Stimulated activated effector memory CD8-positive, alpha-beta T cell treated with anti-CD3 and anti-CD28 coated beads, Interleukin-12 subunit alpha, Interleukin-12 subunit beta, amount 100 ng/mL, for 72 hours (primary cell): Measurements from ENCODE around the gene PALM3.
A peak's percentile ranks its signal among the peaks of the same experiment; 100 is the strongest.
"Not testable (repeated sequence)": the region's sequence is repeated elsewhere in the genome, so short reads cannot be mapped to it uniquely, and the experiment has no call there.

ENCODE experiments used
- ATAC-seq: fragments of 150-1000 bp; cut with Tn5 transposase; 2 replicates; pipeline ENCODE4 v1.10.0; 2021
- DNase-seq, 2 donors: peaks; one replicate each; pipeline ENCODE4 v3.0.0; 2021 to 2022; ENCODE audit warnings: low spot score in 2 of 2
- H3K27ac Mint-ChIP-seq: one replicate; pipeline ENCODE4 v1.8.0; 2022; ENCODE audit warnings: mild to moderate bottlenecking, mixed read lengths
- H3K36me3 Mint-ChIP-seq: one replicate; pipeline ENCODE4 v1.8.0; 2022; ENCODE audit warnings: mild to moderate bottlenecking, mixed read lengths
- H3K4me1 Mint-ChIP-seq: one replicate; pipeline ENCODE4 v1.8.0; 2022; ENCODE audit warnings: mixed read lengths
- H3K4me3 Mint-ChIP-seq: one replicate; pipeline ENCODE4 v1.8.0; 2022; ENCODE audit warnings: mild to moderate bottlenecking, mixed read lengths
- H3K9me3 Mint-ChIP-seq: one replicate; pipeline ENCODE4 v1.8.0; 2022; ENCODE audit warnings: mixed read lengths

Gene PALM3

DNA sequence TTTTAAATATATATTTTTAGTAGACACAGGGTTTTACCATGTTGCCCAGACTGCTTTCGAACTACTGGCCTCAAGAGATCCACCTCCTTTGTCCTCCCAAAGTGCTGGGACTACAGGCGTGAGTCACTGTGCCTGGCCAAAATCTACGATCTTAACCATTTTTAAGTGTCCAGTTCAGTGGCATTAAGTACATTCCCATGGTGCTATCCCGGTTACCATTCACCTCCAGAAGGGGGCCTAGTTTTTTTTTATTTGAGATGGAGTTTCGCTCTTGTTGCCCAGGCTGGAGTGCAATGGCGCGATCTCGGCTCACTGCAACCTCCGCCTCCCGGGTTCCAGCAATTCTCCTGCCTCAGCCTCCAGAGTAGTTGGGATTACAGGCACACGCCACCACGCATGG, 26.7 kb downstream of the PALM3 start:
- peaks cover 86% of the 10 kb centered on the region for H3K36me3 Mint-ChIP-seq
- ATAC-seq, H3K27ac Mint-ChIP-seq, H3K4me3 Mint-ChIP-seq, H3K9me3 Mint-ChIP-seq, DNase-seq: not testable (repeated sequence)
- H3K4me1 Mint-ChIP-seq: peaks cover 45% of the 10 kb centered on the region

DNA sequence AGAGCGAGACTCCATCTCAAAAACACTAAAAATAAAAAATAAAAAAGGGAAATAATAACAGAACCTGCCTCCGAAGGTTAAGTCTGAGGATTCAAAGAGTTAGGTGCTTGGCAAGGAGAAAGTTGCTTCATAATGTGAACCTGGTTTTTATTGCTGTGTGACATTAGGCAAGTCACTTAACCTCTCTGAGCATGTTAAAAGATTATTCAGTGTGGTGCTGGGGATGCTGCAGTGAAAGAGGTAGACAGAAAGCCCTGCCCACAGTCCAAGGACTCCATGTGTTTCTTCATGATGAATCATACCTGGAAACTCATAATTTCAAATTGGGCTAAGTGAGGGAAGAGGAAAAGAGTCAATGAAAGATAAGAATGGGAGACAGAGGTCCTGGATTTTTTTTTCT, 27.9 kb downstream of the PALM3 start:
- DNase-seq: no peak
- no peak overlapping the region for H3K4me3 Mint-ChIP-seq

DNA sequence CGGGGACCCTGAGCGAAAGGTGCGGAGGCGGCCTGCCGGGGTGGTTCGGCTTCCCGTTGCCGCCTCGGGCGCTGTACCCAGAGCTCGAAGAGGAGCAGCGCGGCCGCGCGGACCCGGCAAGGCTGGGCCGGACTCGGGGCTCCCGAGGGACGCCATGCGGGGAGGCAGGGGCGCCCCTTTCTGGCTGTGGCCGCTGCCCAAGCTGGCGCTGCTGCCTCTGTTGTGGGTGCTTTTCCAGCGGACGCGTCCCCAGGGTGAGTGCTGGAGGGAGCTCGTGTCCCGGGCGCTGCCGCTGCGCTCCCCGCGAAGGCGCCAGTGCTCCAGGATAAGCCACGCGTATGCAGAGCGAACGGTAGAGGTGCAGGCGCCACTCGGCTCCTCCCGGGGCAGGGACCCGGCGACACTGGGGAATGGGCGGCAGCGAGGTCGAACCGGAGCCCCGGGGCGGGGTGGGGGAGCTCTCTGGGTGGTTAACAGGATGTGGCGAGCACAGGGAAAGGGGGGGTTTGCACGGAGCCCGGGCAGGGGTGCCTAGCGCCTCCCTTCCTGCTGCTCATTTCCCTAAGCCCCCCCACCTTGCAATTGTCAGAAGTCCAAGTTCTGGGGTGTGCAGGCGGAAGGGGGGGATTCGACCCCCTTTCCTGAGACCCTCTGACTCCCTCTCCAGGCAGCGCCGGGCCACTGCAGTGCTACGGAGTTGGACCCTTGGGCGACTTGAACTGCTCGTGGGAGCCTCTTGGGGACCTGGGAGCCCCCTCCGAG, 30.0 kb downstream of the PALM3 start, which contains the start of gene IL27RA:
Gene IL27RA (plus strand): TSS at position 44 of the 762 bp plus-strand sequence. CDS start 111 bp downstream, at position 155.
- DNase-seq (peak; percentile 62 to 89), ATAC-seq (peak; percentile 84)
- peaks cover 54% of the 10 kb centered on the region for H3K36me3 Mint-ChIP-seq
- no peaks in the 10 kb centered on the region for H3K9me3 Mint-ChIP-seq
- H3K4me1 Mint-ChIP-seq: peaks cover 35% of the 10 kb centered on the region
- H3K27ac Mint-ChIP-seq: peak within 1 kb of the TSS; percentile 96
- peak within 1 kb of the TSS; percentile 96 for H3K4me3 Mint-ChIP-seq

More for the DNA sequence above, 27.9 kb downstream of the PALM3 start:
- peak overlapping the region; percentile 59 for H3K27ac Mint-ChIP-seq
- peaks cover 74% of the 10 kb centered on the region for H3K36me3 Mint-ChIP-seq
- H3K9me3 Mint-ChIP-seq: no peaks in the 10 kb centered on the region
- peaks cover 45% of the 10 kb centered on the region for H3K4me1 Mint-ChIP-seq
- no peak for ATAC-seq

DNA sequence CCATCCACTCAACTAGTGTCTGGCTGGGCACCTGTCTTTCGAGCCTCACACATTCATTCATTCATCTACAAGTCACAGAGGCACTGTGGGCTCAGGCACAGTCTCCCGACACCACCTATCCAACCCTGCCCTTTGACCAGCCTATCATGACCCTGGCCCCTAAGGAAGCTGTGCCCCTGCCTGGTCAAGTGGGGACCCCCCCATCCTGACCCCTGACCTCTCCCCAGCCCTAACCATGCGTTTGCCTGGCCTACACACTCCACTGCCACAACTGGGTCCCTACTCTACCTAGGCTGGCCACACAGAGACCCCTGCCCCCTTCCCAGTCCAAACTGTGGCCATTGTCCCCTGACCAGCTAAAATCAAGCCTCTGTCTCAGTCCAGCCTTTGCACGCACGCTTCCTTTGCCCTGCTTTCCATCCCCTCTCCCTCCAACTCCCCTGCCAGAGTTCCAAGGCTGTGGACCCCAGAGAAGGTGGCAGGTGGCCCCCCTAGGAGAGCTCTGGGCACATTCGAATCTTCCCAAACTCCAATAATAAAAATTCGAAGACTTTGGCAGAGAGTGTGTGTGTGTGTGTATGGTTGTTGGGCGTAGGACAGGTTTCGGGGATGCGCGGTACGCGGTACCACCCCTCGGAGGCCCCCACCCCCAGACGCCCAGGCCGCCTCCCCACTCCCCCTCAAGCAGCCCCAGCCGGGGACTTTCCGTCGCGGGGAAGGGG, 30.7 kb downstream of the PALM3 start:
- peaks cover 33% of the 10 kb centered on the region for H3K4me1 Mint-ChIP-seq
- peak overlapping the region; percentile 96 for H3K27ac Mint-ChIP-seq
- no peaks in the 10 kb centered on the region for H3K9me3 Mint-ChIP-seq
- H3K4me3 Mint-ChIP-seq: peak overlapping the region; percentile 96
- peaks cover 46% of the 10 kb centered on the region for H3K36me3 Mint-ChIP-seq
- DNase-seq (no peak), ATAC-seq (no peak)

DNA sequence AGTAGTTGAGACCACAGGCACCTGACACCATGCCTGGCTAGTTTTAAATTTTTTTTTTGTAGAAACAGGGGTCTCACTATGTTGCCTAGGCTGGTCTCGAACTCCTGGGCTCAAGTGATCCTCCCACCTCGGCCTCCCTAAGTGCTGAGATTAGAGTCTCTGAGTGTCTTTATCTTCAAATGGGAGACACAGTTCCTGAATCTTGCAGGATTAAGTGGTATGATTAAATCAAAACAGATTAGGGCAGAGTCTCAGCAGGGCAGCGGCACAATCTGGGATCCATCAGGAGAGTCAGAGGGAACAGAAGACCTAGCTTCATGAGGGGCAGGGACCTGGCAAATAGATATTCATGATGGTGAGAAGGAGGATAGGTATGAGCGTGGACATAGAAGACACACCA, 33.0 kb downstream of the PALM3 start:
- H3K36me3 Mint-ChIP-seq: peaks cover 24% of the 10 kb centered on the region
- DNase-seq (no peak), ATAC-seq (no peak)
- no peak overlapping the region for H3K4me3 Mint-ChIP-seq
- H3K27ac Mint-ChIP-seq: peak overlapping the region; percentile 6
- H3K4me1 Mint-ChIP-seq: peaks cover 23% of the 10 kb centered on the region
- no peaks in the 10 kb centered on the region for H3K9me3 Mint-ChIP-seq

DNA sequence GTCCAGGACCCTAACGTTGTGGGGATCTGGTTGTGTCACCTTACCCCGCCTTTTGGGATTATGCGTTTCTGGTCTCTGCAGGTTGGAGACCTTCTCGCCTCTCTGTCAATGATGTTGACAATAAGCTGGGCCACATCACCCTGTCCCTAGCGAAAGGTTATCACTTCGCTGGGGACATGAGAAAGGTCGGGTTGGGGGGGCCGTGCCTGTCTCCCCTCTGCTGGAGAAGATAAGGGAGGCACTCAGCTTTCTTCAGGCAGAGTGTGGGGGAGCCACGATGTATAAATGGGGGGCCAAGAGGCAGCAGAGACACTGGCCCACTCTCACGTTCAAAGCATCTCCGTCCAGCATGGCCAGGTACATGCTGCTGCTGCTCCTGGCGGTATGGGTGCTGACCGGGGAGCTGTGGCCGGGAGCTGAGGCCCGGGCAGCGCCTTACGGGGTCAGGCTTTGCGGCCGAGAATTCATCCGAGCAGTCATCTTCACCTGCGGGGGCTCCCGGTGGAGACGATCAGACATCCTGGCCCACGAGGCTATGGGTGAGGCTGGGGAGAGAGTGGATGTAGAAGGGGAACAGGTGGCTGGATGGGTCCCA, 33.9 kb downstream of the PALM3 start, which contains the start of gene RLN3:
Gene RLN3 (plus strand): TSS at position 293 of the 595 bp plus-strand sequence. CDS start 57 bp downstream, at position 350.
- DNase-seq (no peak), ATAC-seq (no peak)
- no peak within 1 kb of the TSS for H3K4me3 Mint-ChIP-seq
- H3K36me3 Mint-ChIP-seq: peaks cover 14% of the 10 kb centered on the region
- H3K9me3 Mint-ChIP-seq: no peaks in the 10 kb centered on the region
- peaks cover 20% of the 10 kb centered on the region for H3K4me1 Mint-ChIP-seq
- peak within 1 kb of the TSS; percentile 6 for H3K27ac Mint-ChIP-seq

DNA sequence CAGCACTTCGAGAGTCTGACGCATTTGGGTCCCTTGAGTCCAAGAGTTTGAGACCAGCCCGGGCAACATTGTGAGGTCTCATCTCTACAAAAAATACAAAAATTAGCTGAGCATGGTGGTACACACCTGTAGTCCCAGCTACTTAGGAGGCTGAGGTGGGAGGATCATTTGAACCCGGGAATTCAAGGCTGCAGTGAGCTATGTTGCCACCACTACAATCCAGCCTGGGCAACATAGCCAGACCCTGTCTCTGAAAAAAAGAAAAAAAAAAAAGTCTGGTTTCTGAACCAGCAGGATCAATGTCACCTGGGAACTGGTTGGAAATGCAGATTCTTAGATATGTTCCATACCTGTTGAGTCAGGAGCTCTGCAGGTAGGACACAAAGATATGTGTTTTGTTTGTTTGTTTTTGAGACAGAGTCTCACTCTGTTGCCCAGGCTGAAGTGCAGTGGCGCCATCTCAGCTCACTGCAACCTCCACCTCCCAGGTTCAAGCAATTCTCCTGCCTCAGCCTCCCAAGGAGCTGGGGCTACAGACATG, 35.2 kb downstream of the PALM3 start:
- not testable (repeated sequence) for ATAC-seq, H3K9me3 Mint-ChIP-seq, H3K4me3 Mint-ChIP-seq, H3K36me3 Mint-ChIP-seq, H3K4me1 Mint-ChIP-seq, H3K27ac Mint-ChIP-seq, DNase-seq

DNA sequence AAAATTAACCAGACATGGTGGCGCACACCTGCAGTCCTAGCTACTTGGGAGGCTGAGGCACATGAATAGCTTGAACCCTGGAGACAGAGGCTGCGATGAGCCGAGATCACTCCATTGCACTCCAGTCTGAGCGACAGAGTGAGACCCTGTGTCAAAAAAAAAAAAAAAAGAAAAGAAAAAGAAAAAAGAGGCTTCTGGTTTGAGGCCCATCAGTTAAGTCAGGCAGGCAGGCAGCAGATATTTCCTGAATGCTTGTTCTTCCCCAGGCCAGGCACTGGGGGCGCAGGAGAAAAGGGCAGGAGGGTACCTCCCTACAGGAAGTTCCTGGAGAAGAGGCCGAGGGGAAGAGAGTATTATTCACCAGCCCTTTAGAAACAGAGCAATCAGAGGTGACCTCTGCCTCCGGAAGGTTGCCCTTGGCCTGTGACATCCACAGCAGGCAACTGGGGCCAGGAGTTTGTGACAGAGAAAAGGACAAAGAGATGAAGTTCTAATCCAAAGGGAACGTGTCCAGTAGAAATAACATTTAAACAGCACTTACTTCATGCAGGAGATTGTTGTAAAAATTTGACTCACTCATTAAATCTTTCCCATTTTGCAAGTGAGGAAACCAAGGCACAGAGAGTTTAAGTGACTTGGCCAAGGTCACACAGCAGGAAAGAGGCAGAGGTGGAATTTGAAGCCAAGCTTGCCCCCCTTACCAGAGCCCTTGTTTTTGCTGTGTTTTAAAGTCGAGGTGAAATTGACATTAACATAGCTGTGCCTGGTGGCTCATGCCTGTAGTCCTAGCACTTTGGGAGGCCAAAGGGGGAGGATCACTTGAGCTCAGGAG, 38.3 kb downstream of the PALM3 start:
- ATAC-seq (no peak), DNase-seq (no peak)
- peak overlapping the region; percentile 80 for H3K27ac Mint-ChIP-seq

DNA sequence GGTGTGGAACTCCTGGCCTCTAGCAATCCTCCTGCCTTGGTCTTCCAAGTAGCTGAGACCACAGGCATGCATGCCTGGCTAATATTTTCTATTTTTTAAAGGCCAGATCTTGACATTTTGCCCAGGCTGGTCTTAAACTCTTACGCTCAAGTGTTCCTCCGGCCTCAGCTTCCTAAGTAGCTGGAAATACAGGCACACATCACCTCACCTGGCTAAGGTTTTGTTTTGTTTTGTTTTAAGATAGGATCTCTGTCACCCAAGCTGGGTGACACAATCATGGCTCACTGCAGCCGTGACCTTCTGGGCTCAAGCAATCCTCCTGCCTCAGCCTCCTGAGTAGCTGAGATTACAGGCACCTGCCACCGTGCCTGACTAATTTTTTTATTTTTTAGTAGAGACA, 39.4 kb downstream of the PALM3 start:
- DNase-seq (no peak), ATAC-seq (no peak)
- H3K27ac Mint-ChIP-seq: no peak overlapping the region
- no peaks in the 10 kb centered on the region for H3K9me3 Mint-ChIP-seq
- H3K36me3 Mint-ChIP-seq: no peaks in the 10 kb centered on the region
- no peak overlapping the region for H3K4me3 Mint-ChIP-seq
- H3K4me1 Mint-ChIP-seq: no peaks in the 10 kb centered on the region

More for the DNA sequence above, 38.3 kb downstream of the PALM3 start:
- H3K4me3 Mint-ChIP-seq: no peak overlapping the region
- H3K36me3 Mint-ChIP-seq: no peaks in the 10 kb centered on the region
- H3K4me1 Mint-ChIP-seq: no peaks in the 10 kb centered on the region
- no peaks in the 10 kb centered on the region for H3K9me3 Mint-ChIP-seq

DNA sequence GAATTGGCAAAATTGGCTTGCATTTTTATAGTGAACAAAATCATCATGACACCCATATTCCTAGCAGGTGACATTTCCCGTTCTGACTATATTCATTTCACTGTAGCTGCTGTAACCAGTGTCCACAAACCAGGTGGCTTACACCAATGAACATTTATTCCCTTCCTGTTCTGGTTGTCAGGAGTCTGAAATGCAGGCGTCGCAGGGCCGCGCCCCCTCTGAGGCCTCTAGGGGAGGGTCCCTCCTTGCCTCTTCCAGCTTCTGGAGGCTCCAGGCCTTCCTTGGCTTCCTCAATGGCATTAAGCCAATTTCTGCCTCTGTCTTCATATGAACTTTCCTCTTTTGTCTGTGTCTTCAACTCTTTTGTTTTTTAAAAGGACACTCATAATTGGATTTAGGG, 40.4 kb downstream of the PALM3 start:
- Mint-ChIP-seq H3K4me3 (no peak overlapping the region), H3K9me3 (no peaks in the 10 kb centered on the region), H3K4me1 (no peaks in the 10 kb centered on the region), H3K36me3 (no peaks in the 10 kb centered on the region), H3K27ac (no peak overlapping the region)
- ATAC-seq: no peak
- no peak for DNase-seq

DNA sequence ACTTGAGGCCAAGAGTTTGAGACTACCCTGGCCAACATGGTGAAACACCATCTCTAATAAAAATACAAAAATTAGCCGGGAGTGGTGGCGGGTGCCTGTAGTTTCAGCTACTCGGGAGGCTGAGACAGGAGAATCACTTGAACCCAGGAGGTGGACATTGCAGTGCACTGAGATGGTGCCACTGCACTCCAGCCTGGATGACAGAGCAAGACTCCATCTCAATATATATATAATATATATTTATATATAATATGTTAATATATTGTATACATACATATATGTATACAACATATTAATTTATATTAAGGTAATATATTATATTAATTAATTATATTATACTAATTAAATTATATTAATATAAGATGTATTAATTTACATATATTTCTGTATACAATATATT, 42.1 kb downstream of the PALM3 start:
- not testable (repeated sequence) for H3K27ac Mint-ChIP-seq

DNA sequence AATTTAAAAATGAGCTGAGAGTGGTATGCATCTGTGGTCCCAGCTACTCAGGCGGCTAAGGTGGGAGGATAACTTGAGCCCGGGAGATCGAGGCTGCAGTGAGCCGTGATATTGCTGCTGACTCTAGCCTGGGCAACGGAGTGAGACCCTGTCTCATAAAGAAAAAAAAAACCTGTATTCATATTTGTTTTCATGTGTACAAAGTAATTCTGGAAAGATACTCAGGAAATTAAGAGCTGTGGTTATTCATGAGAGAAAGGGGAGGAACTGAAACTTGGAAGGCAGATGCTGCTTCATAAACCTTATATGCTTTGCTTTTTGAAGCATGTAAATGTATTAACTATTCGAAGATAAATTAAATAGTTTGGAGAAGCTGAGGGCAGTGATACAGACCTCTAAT, 42.8 kb downstream of the PALM3 start:
- ATAC-seq: no peak
- no peaks in the 10 kb centered on the region for H3K4me1 Mint-ChIP-seq
- no peak for DNase-seq
- H3K36me3 Mint-ChIP-seq: no peaks in the 10 kb centered on the region
- H3K27ac Mint-ChIP-seq: no peak overlapping the region
- H3K4me3 Mint-ChIP-seq: no peak overlapping the region
- H3K9me3 Mint-ChIP-seq: no peaks in the 10 kb centered on the region

More for the DNA sequence above, 42.1 kb downstream of the PALM3 start:
- H3K4me3 Mint-ChIP-seq, H3K9me3 Mint-ChIP-seq, DNase-seq, H3K36me3 Mint-ChIP-seq, ATAC-seq, H3K4me1 Mint-ChIP-seq: not testable (repeated sequence)

DNA sequence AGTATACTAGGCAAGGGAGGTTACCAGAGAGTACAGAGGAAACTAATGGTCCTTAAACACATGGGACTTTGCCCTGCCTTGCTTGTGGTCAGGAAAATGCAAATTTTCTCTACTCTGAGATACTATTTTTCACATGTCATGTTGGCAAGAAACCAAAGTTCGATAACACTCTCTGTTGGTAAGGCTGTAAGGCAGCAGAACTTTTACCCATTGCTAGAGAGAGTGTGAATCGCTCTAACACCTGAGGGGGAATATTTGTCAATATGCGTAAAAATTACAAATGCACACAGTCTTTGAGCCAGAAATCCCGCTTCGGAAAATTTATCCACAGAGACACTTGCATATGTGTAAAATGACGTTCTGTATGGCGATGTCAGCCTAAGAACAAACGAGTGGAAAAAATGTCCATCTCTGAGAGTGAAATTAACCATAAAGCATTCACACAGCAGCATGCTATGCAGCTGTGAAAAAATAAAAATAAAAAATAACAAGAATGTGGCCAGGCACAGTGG, 46.3 kb downstream of the PALM3 start:
- no peaks in the 10 kb centered on the region for H3K36me3 Mint-ChIP-seq
- peak; percentile 24 for ATAC-seq
- H3K9me3 Mint-ChIP-seq: no peaks in the 10 kb centered on the region
- no peak overlapping the region for H3K4me3 Mint-ChIP-seq
- H3K27ac Mint-ChIP-seq: no peak overlapping the region
- DNase-seq: no peak
- H3K4me1 Mint-ChIP-seq: no peaks in the 10 kb centered on the region

DNA sequence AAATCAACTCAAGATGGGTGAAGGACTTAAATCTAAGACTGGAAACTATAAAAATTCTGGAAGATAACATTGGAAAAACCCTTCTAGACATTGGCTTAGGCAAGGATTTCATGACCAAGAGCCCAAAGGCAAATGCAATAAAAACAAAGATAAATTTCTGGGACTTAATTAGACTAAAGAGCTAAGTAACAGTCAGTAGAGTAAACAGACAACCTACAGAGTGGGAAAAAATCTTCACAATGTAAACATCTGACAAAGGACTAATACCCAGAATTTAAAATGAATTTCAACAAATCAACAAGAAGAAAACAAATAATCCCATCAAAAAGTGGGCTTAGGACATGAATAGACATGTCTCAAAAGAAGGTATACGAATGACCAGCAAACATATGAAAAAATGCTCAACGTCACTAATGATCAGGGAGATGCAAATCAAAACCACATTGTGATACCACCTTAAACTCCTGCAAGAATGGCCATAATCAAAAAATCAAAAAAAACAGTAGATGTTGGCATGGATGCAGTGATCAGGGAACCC, 49.4 kb downstream of the PALM3 start:
- DNase-seq (no peak), ATAC-seq (no peak)
- H3K9me3 Mint-ChIP-seq: no peaks in the 10 kb centered on the region
- H3K27ac Mint-ChIP-seq: no peak overlapping the region
- no peak overlapping the region for H3K4me3 Mint-ChIP-seq
- H3K4me1 Mint-ChIP-seq: no peaks in the 10 kb centered on the region
- H3K36me3 Mint-ChIP-seq: peaks cover 13% of the 10 kb centered on the region
